NCI-H1105 treated with DMSO at 0.1 percent for 48 hours (cell line): Measurements from ENCODE around the gene OPALIN.

Experiments used
- DNase-seq: peaks from one replicate; lab custom pipeline; 2025; lab: John Stamatoyannopoulos, UW

OPALIN gene

DNA sequence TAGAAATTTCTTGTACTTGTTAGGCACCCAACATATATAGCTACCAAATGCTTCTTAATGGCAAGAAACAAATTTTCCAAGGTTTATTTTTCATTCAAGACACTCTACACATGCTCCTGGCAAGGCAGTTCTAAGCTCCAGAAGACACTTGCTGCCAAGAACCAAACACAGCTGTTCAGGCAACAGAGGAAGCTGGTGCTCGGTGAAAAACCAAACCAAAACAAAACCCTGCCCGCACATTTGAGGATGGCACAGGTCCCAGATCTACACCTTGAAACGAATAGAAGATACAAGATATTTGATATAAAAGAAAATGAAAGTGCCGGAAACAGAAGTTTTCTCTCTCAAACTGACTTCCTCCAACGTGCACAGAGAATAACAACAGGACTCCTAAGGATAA lies 59.4 kb downstream of the OPALIN start:
- DNase-seq, result peak; percentile 8

DNA sequence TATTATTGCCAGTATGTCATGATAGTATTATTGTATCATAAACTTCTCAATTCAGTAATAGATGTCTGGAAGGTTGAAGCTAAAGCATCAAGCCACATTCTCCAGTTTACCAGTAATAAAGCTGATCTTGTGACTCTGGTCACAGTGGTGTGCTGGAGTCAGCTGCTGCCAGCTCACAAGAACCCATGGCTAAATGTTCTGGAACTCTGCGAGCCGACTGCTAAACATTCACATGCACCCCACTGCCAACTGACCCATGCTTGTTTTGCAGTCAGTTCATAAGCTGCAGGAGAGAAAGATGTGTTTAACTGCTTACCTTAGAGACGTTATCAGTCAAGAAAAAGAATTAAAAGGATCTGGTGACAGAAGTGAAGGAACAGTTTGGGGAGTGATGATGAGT lies 60.4 kb downstream of the OPALIN start:
- DNase-seq, result no peak

DNA sequence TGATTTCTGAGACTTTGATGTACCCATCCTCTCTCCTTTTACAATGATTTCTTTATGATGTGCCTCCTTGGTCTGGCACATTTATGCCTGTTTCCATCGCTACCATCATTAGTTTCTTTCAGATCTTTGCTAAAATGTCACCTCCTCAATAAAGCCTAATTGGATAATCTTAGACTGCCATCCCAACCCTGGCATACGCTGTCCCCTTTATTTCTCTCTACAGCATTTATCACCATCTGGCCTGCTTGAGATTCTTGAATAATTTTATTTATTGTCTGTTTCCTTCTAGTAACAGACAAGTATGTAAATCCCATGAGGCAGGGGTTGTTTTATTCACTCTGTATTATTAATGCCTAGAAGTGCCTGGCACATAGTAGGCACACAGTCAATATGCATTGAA lies 61.3 kb downstream of the OPALIN start:
- no peak for DNase-seq

DNA sequence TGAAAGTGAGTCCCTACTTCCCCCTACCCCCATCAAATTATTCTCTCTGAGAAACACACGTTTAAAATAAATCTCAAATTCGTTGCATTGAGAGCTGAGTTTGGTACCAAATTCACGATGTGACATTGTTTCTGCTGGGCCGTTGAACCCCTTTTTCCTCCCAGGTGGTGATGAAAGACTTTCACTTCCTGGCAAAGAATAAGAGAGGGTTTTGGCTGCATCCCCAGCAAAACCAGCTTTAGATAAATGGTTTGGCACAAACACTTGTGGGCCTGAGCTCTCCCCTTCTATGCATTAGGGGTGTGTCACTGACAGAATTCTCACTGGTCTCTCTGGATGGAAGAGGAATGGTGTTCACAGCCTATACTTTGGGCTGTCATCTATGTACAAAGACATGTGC lies 63.3 kb downstream of the OPALIN start:
- no peak for DNase-seq
